Measurements from ENCODE around the gene SLC6A16.
A peak's percentile ranks its signal among the peaks of the same experiment; 100 is the strongest.

SLC6A16 gene

GRCh38 chr19:49340865-49341718, 16.1 kb upstream of the SLC6A16 start:
- H3K36me3 Mint-ChIP-seq (ENCODE audit: low read depth), result peaks cover 60% of the 10 kb centered on the region
- H3K9me3 Mint-ChIP-seq, result peaks cover 4% of the 10 kb centered on the region
- peaks cover 54% of the 10 kb centered on the region for H3K4me1 Mint-ChIP-seq
- H3K27ac Mint-ChIP-seq, result no peak overlapping the region
- peaks cover 20% of the 10 kb centered on the region for H3K27me3 Mint-ChIP-seq (ENCODE audit: low read depth, poor library complexity)
- no peak for DNase-seq
- no peak for TF ChIP-seq CTCF (IDR thresholded peaks at IDR 0.05)
- no peak overlapping the region for H3K4me3 Mint-ChIP-seq

GRCh38 chr19:49340069-49340864, 15.3 kb upstream of the SLC6A16 start:
- peaks cover 20% of the 10 kb centered on the region for H3K27me3 Mint-ChIP-seq (ENCODE audit: low read depth, poor library complexity)
- peaks cover 4% of the 10 kb centered on the region for H3K9me3 Mint-ChIP-seq
- peak overlapping the region; percentile 40 for H3K27ac Mint-ChIP-seq
- peaks cover 58% of the 10 kb centered on the region for H3K4me1 Mint-ChIP-seq
- peaks cover 55% of the 10 kb centered on the region for H3K36me3 Mint-ChIP-seq (ENCODE audit: low read depth)
- no peak for TF ChIP-seq CTCF (IDR thresholded peaks at IDR 0.05)
- peak; percentile 69 for DNase-seq
- peak overlapping the region; percentile 13 for H3K4me3 Mint-ChIP-seq

- Mint-ChIP-seq H3K27me3 (ENCODE audit: low read depth, poor library complexity) (peaks cover 20% of the 10 kb centered on the region), H3K4me3 (peak overlapping the region; percentile 76), H3K27ac (no peak overlapping the region), H3K36me3 (ENCODE audit: low read depth) (peaks cover 53% of the 10 kb centered on the region), H3K9me3 (peaks cover 4% of the 10 kb centered on the region), H3K4me1 (peaks cover 58% of the 10 kb centered on the region)
- no peak for TF ChIP-seq CTCF (IDR thresholded peaks at IDR 0.05)
- DNase-seq, result peak; percentile 85
Observed at GRCh38 chr19:49339301-49340068, 14.5 kb upstream of the SLC6A16 start.

GRCh38 chr19:49338691-49339300, 13.8 kb upstream of the SLC6A16 start:
- Mint-ChIP-seq H3K36me3 (ENCODE audit: low read depth) (peaks cover 46% of the 10 kb centered on the region), H3K4me3 (peak overlapping the region; percentile 76), H3K27ac (peak overlapping the region; percentile 94), H3K27me3 (ENCODE audit: low read depth, poor library complexity) (peaks cover 17% of the 10 kb centered on the region), H3K9me3 (peaks cover 4% of the 10 kb centered on the region), H3K4me1 (peaks cover 60% of the 10 kb centered on the region)
- peak; percentile 95 for DNase-seq
- no peak for TF ChIP-seq CTCF (IDR thresholded peaks at IDR 0.05)

- Mint-ChIP-seq H3K27me3 (ENCODE audit: low read depth, poor library complexity) (peaks cover 15% of the 10 kb centered on the region), H3K4me1 (peaks cover 65% of the 10 kb centered on the region), H3K27ac (no peak overlapping the region), H3K4me3 (peak overlapping the region; percentile 76), H3K9me3 (peaks cover 4% of the 10 kb centered on the region), H3K36me3 (ENCODE audit: low read depth) (peaks cover 40% of the 10 kb centered on the region)
- no peak for TF ChIP-seq CTCF (IDR thresholded peaks at IDR 0.05)
- peak; percentile 49 for DNase-seq
Observed at GRCh38 chr19:49338023-49338677, 13.2 kb upstream of the SLC6A16 start.
